Astrocyte of the cerebellum (primary cell): ENCODE results near the gene THEMIS2.

Source experiments
- DNase-seq: peaks from one replicate; pipeline ENCODE4 v3.0.0-alpha.2; 2011; ENCODE audit warnings: low read depth
- H3K4me3 ChIP-seq: 2 replicates; pipeline ENCODE4 v1.5.1; 2011; ENCODE audit warnings: mild to moderate bottlenecking, low read depth, low read length, moderate library complexity
- in situ Hi-C: cut with HindIII; loops from 2 replicates; pipeline ENCODE4 v1.10.0; 2017; ENCODE audit warnings: low sequenced_read_pairs
- TF ChIP-seq, protein P1 (sequence below): IDR thresholded peaks from 2 replicates; pipeline ENCODE4 v1.5.1; 2012; ENCODE audit warnings: low read length, low read depth, moderate library complexity, mild to moderate bottlenecking; ENCODE audit errors: missing control alignments

THEMIS2 gene

GRCh38 chr1:27885621-27886352 lies 13.4 kb downstream of the THEMIS2 start:
- TF ChIP-seq, protein P1, sequence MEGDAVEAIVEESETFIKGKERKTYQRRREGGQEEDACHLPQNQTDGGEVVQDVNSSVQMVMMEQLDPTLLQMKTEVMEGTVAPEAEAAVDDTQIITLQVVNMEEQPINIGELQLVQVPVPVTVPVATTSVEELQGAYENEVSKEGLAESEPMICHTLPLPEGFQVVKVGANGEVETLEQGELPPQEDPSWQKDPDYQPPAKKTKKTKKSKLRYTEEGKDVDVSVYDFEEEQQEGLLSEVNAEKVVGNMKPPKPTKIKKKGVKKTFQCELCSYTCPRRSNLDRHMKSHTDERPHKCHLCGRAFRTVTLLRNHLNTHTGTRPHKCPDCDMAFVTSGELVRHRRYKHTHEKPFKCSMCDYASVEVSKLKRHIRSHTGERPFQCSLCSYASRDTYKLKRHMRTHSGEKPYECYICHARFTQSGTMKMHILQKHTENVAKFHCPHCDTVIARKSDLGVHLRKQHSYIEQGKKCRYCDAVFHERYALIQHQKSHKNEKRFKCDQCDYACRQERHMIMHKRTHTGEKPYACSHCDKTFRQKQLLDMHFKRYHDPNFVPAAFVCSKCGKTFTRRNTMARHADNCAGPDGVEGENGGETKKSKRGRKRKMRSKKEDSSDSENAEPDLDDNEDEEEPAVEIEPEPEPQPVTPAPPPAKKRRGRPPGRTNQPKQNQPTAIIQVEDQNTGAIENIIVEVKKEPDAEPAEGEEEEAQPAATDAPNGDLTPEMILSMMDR: no peak
- in situ Hi-C loops: no loop called here
- no peak overlapping the region for H3K4me3 ChIP-seq
- DNase-seq: no peak

DNA sequence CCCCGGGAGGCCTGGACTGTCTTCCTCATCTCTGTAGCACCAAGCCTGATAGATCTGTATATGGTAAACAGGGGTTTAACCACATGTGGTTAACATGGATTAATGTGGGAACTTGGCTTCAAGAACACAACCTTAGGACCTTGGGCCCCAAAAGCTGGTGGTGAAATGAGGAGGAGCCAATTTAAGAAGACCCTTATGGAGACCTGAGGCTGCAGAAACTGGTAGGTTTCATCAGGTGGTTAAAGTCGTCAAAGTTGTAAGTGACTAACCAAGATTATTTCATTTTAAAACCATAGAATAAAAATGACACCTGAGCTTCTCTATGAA lies 14.0 kb downstream of the THEMIS2 start:
- in situ Hi-C loops: no loop called here
- DNase-seq: no peak

GRCh38 chr1:27886744-27887143 lies 14.4 kb downstream of the THEMIS2 start:
- no peak overlapping the region for H3K4me3 ChIP-seq
- no peak for DNase-seq
- TF ChIP-seq, protein P1: no peak
- in situ Hi-C loops: no loop called here

More for the DNA sequence above, 14.0 kb downstream of the THEMIS2 start:
- H3K4me3 ChIP-seq: no peak overlapping the region
- TF ChIP-seq, protein P1: no peak

GRCh38 chr1:27887215-27888021 lies 15.1 kb downstream of the THEMIS2 start:
- in situ Hi-C loops: no loop called here
- DNase-seq: no peak
- TF ChIP-seq, protein P1: no peak
- H3K4me3 ChIP-seq: no peak overlapping the region

DNA sequence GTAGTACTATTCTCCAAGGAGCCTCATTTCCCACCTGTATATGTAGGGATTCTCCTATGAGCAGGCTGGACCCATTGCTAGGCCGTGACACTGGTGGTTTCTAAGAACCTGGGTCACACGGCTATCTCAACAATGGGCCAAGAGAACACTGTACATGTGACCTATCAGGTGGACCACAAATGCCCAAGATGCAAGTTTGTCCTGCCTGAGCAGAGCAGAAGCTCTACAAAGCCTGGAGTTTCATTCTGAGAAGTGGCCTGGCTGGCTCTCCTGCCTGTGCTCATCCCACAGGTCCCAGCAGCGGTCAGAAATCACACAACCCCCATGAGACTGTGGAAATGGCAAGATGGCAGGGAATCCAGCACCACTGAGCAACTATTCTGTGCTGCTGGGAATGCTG lies 17.2 kb downstream of the THEMIS2 start:
- no peak overlapping the region for H3K4me3 ChIP-seq
- in situ Hi-C loops: no loop called here
- DNase-seq: no peak
- TF ChIP-seq, protein P1: no peak

DNA sequence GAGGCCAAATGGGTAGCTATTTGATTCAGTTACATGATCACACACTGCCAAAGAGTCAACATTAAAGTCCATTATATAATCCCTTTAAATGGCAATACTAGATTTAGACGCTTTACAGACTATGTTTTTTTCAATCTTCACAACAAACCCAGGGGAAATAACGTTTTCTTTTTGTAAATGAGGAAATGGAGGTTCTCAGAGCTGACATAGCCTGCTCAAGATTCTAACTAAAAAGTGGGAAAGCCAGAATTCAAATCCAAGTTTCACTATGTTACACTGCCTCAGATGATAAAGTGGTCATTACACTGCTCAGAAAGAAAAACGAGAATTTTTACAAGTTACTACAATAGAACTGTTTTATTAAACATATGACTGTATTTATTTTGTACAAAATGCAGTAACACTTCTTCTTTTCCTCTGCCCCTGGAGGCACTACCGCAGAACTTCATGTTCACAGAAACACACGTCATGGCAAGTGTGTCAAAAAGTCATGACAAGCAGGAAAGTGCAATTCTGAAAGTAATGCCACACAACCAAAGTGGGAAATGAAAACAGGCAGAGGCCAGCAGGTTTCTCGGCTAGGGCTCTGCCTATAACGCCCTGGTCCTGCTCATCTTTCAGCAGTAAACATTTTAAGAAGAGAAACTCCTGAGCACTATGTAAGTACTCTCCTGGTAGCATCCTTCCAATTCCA lies 19.0 kb downstream of the THEMIS2 start:
- in situ Hi-C loops: no loop called here
- H3K4me3 ChIP-seq: no peak overlapping the region
- DNase-seq: no peak
- TF ChIP-seq, protein P1: no peak
